ENCODE results near the gene RCBTB2.

GRCh38 chr13:48477191-48477855, 55.6 kb downstream of the RCBTB2 start:
- TF ChIP-seq CTCF (IDR thresholded peaks at IDR 0.05; ENCODE audit: insufficient read depth, low read depth, low read length) = no peak
- no peak for TF ChIP-seq EZH2 (IDR thresholded peaks at IDR 0.05; ENCODE audit: insufficient read depth, low read length)
